HG03439 (cell line): ENCODE data around the gene TUBG2.
A peak's percentile ranks its signal among the peaks of the same experiment; 100 is the strongest.

ENCODE experiments used
- ATAC-seq: cut with Tn5 transposase; IDR thresholded peaks from one replicate; pipeline ENCODE4 v1.9.1; 2021; ENCODE audit warnings: mild to moderate bottlenecking, moderate library complexity; ENCODE audit not compliant: unreplicated experiment

The TUBG2 gene

GRCh38 chr17:42695500-42695899, 36.4 kb downstream of the TUBG2 start:
- ATAC-seq, result no peak

- ATAC-seq, result no peak
Observed at GRCh38 chr17:42697108-42697811, 38.2 kb downstream of the TUBG2 start.

- ATAC-seq, result no peak
Observed at GRCh38 chr17:42698736-42699414, 39.8 kb downstream of the TUBG2 start.

GRCh38 chr17:42699415-42699740, 40.3 kb downstream of the TUBG2 start:
- no peak for ATAC-seq

GRCh38 chr17:42700586-42701289, 41.7 kb downstream of the TUBG2 start:
- no peak for ATAC-seq

- ATAC-seq, result no peak
Observed at GRCh38 chr17:42702446-42702845, 43.4 kb downstream of the TUBG2 start.

- ATAC-seq, result peak; percentile 28
Observed at GRCh38 chr17:42704490-42704836, 45.4 kb downstream of the TUBG2 start.

GRCh38 chr17:42704837-42705494, 45.9 kb downstream of the TUBG2 start:
- peak; percentile 53 for ATAC-seq

- no peak for ATAC-seq
Observed at GRCh38 chr17:42706732-42707131, 47.6 kb downstream of the TUBG2 start.

GRCh38 chr17:42708588-42708987, 49.5 kb downstream of the TUBG2 start:
- ATAC-seq, result no peak

GRCh38 chr17:42709561-42709960, 50.5 kb downstream of the TUBG2 start:
- ATAC-seq, result no peak
